UCSD-AML1 (cell line): ENCODE data around the gene CTNND2.

Experiments
- DNase-seq: peaks from one replicate; lab custom pipeline; 2025; ENCODE audit not compliant: unreplicated experiment; lab: John Stamatoyannopoulos, UW

Gene CTNND2

DNA sequence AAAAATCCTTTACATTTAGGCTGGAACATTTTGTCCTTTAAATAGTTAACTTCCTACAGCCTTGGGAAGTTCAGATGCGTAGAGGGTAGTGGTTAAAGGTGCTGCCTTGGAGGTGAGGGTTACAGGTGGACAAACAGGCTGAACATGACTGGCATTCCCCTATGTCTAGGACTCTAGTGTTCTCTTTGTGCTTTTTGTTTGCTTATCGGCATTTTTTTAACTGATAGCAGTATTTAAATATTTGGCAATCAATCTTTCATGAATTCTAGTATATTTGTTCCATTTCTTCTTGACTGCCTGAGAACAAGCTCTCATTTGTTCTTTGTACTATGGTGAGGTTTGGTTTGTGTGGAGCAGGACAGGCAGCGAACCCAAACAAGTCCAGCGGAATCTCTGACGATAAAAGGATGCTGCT is 307.6 kb downstream of the CTNND2 start:
- DNase-seq, result no peak

DNA sequence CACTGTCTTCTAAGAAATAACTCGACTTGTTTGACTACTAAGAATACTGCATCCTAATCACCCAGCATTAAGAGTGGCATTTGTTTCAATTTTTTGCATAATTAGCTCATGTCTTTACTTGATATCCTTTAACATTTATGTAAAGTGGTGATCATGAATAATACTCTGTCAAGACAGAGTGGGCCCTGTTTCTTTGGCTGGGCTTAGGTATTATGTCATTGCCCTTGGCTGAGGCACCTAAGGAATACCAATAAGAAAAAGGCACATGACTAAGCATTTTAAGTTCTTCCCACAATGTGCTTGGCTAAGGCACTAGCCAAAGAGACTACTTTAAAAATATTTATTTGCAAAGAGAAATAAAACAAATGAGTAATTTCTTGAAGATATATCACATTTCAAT is 308.1 kb downstream of the CTNND2 start:
- no peak for DNase-seq

DNA sequence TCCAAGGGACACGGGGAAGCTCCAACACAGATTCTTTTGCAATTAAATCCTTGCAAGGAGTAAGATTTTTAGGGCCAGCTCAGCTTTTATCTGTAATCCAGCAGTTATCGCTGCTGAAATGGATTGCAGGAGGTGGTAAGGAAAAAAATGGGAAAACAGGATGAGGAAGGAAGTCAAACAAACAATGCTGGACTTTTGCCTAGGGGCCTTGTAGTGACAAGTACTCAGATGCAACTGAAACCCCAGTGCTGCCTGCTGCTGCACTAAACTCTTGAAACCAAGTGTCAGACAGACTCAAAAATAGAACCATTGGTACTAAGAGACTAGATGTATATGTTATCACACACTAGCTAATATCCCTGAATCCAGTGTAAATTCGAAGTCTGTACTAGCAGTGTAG is 309.2 kb downstream of the CTNND2 start:
- DNase-seq, result no peak

DNA sequence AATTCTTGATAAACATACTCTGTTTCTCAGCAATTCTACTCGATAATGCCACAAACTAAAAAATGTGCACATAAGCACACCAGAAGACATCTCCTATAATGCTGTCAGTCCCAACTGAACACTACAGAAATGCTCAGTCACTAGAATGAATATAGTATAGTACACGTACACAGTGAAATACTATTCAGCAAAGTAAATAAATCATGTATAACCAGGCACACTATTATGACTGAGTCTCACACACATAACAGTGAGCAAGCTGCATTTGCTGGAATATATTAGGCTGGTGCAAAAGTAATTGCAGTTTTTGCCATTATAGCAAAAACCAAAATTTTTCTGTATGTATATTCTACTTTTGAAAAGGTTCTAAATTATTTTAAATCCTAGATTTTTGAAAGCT is 310.2 kb downstream of the CTNND2 start:
- no peak for DNase-seq

DNA sequence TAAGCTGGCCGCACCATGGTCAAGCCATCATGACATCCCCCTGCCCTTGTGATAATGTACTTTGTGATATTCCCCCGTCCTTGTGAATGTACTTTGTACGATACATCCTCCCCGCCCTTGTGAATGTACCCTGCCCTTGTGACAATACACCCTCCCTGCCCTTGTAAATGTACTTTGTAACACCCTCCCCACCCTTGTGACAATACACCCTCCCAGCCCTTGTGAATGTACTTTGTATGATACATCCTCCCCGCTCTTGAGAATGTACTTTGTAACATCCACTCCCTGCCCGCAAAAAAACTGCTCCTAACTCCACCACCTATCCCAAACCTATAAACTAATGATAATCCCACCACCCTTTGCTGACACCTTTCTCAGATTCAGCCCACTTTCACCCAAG is 313.8 kb downstream of the CTNND2 start:
- DNase-seq, result no peak

DNA sequence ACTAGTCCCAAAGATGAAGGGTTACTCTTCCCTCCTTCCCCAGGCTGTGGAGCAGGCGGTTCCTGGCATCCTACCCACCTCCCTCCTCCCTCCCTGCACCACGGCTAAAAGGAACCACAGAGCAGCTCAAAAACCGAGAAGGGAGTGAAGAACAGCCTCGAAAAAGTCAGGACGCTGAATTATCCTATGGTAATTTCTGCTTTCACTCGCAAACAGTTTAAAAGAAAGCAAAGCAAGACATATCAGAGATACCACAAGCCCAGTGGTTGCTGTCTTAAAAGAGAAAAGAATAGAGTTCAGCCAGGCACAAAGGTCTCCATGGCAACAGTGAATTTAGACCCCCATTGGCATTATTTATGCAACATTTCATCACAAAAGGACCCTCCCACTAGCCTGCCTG is 315.4 kb downstream of the CTNND2 start:
- DNase-seq, result no peak

DNA sequence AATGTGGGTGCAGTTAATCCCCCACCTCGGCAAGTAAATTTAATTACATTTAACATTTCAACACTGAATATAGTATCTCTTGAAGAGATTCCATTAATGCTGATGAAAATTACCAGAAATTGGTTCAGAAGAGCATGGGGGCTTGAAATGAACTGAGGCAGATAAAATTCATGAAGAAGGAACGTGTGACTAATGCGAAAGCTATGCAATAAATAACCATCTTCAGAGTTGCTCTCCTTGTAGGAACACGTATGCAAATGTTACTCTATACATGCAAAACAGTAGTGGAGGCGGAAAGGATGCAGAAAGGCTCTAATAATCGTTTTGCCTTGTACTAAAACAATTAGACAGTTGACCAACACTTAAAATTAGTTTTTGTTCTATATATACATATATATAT is 320.2 kb downstream of the CTNND2 start:
- no peak for DNase-seq

DNA sequence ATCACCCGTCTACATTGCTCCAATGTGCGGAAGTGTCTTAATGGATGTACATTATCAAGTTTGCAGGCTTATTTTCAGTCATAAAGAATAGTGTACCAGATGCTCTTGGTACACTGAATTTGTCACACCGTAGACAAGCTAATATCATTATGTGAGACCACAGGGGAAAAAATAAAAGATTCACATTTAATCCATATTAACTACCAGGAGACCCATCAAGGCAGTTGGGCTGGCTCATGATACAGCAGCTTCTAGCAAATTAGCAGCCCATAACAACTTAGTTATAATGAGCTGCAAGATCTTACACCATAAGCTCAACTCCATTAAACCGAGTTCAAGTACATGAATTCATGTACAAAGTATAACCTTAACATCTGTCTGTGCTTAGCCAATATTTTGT is 324.9 kb downstream of the CTNND2 start:
- DNase-seq, result no peak

DNA sequence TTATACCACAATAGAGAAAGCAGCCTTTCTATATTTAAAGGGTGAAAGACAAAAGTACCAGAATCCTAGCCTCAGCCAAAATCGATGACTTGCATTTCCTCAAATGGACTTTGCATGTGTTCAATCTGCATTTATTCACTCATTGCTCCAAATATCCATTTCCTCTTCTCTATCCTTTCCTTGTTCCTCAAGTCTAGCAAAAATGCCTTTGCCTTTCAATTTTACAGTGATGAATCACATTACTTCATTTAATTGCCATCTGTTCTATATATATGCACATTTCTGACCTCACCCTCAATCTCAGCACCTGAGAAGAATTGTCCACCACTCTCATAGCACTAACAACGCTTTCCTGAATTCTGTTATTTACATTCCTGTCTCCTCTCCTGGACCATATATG is 329.5 kb downstream of the CTNND2 start:
- no peak for DNase-seq

DNA sequence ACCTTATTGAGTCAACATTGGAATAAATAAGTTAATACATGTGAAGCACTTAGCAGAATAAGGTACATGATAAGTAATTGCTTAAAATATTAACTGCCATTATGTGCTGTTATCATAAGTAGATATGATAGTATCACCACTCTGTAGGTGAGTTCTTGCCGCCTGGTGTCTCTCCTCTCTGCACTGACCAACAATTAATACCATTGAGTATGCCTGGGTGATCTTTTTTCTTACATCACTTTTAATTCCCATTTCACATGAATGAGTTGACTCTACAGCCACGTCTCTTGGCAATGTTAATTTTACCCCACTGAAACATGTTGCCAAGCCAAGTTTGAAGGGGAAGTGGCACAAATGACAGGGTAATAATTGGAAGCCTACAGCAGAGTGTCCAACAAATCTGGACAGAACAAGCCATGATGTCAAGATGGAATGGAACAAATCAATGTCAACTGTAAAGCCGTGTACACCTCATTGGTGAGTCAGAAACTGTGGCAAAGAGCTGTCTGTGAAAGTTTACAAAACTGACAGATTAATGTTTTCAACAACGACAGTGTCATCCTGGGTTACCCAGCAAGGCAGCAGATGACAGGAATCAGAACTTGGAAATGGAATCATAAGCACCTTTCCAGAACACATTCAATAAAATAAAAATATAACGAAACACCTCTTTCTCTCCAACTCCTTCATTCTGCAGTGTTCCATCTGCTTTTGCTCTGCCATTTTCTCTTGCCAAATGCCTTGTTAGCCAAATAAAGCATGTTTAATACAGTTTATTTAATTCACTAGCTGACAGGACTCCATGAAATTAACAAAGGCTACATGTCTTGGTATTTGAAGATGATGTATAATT is 330.9 kb downstream of the CTNND2 start:
- DNase-seq, result no peak

DNA sequence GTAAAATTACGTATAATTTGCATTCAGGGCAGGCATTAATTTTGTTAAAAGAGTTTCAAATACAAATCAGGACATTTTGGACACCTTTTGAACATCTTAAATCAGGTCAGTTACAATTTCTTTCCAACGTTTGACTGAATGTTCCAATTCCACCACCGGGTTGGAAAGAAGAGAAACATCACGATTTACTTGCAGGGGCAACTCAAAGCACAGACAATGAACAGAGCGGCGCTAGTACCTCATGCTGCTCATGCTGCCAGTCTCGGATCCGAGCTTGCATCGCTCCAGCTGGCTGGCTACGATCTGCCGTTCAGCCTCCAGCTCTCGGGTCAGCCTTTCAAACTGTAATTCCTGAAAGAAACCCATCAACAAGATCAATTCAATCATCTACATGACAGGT is 339.5 kb downstream of the CTNND2 start:
- DNase-seq, result no peak

DNA sequence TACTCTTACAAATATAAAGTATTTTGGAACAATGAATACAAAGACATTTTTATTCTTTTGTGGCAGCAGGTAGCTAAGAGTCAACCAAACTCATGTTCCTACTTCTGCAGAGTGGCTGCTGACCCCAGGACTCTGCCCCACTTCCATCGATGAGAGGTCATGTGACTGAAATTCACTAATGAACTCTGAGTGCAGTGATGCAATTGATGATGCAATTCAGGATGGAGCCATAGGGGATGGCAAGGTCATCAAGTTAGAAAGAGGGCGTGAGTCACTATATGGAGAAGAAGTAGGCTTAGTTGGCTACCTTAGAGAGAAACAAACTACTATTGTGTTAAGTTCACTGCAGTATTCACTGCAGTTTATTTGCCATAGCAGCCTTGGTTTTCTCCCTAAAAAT is 340.4 kb downstream of the CTNND2 start:
- no peak for DNase-seq

DNA sequence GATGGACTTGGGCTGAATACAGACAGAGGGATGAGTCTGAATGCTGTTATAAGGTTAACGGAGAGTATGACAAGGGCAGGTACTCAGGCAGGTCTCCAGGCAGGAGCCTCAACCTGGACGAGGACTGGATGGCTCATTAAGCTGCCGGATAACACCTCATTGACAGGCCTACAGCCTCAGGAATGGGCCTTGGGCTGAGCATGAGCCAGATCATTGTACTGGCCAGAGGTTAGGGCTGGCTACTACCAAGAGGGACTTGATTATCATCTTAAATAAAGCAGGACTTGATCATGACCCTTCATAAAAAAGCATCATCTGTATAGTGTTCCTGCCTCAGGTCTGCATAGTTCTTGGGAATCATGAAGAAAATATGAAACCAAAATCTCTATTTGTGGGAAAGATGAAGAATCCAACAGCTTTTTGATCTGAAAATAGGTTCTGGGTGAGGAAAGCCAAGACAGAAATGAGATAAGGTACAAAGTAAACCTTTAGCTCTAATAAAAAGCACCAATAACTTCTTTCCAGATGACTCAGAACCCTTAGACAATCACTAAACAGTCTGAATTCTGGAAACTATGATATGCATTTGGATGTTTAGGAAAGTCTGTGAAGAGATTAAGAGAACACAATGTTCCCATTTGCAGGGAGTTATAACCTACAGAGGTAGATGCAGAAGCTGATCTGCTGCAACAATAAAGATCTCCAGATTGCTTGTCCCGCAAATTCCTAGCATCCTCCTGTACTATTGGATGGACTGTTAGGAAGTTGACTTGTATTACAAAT is 343.1 kb downstream of the CTNND2 start:
- no peak for DNase-seq

DNA sequence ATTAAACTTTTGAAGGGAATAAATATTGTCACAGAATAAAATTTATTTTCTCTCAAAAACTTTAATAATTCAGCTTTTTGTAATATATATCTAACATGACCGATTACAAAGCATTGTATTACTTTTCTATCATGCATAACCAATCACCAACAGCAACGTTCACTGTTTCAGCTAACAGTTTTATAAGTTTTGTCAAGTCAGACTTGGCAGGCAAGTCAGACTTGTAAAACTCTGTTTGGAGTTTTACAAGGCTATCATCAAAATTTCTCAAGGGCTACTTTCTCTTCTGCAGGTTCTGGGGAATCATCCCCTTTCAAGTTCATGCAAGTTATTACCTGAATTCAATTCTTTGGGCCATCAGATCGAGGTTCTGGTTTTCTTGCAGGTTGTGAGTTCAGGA is 347.2 kb downstream of the CTNND2 start:
- DNase-seq, result no peak

DNA sequence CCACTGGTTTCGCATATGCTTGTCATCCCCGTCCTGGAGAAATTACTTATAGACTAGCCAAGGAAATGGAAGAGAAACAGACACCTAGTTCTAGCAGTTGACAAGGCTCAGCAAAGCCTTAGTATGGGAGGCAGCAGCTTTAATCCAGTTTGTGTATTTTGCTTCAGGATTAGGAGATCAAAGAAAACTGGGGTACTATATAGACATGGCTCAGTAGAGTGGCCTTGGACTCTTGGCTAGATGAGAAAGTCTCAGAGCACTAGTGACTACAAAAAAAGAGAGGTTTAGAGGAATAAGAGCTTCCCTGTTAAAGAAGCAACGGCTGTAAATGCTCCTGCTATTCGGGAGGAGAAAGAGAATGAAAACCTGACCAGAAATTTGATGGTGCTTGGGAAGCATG is 349.1 kb downstream of the CTNND2 start:
- no peak for DNase-seq

DNA sequence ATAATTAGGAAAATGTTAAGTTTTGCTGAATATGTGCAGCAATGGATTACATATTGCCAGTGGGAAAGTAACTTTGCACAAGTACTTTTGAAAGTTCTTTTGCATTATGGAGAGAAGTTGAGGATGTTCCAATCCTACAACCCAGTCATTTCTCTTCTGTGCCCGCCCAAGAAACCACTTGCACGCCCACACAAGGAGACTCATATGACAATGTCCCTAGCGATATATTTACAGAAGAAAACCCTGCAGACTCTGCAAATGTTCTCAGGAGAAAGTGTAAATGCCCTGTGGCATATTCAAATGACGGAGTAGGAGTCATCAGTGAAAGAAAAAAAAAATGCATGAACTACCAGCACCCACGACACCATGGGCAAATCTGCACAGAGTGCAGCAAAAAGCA is 356.5 kb downstream of the CTNND2 start:
- DNase-seq, result no peak

DNA sequence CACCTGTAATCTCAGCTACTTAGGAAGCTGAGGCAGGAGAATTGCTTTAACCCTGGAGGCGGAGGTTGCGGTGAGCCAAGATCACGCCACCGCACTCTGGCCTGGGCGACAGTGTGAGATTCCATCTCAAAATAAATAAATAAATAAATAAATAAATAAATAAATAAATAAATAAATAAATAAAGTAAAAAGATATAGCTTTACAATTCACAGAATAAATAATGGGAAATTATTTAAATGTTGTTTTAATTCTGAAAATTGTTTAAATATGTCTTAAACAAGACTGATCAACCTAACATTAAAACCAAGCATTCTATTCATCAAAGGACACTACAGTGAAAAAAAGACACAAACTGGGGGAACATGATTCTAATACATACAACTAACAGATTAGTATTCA is 357.1 kb downstream of the CTNND2 start:
- DNase-seq, result no peak

DNA sequence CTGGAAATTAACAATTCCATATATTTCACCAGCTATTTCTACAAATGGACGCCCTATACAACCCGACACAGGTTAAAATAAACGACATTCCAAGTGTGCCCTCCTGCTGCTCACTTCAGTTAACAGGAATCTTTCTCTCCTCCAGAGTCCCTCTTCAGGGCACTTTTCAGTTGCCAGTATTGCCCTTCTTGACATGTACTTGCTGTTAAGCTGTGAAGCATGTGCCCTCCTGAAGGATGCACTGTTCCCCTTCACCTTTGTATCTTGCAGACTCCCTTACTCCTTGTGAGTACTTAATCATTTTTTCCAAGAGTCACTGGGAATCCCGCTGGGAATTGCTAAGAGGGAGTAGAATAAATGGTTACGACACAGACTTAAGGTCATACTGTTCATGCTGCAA is 364.1 kb downstream of the CTNND2 start:
- no peak for DNase-seq

DNA sequence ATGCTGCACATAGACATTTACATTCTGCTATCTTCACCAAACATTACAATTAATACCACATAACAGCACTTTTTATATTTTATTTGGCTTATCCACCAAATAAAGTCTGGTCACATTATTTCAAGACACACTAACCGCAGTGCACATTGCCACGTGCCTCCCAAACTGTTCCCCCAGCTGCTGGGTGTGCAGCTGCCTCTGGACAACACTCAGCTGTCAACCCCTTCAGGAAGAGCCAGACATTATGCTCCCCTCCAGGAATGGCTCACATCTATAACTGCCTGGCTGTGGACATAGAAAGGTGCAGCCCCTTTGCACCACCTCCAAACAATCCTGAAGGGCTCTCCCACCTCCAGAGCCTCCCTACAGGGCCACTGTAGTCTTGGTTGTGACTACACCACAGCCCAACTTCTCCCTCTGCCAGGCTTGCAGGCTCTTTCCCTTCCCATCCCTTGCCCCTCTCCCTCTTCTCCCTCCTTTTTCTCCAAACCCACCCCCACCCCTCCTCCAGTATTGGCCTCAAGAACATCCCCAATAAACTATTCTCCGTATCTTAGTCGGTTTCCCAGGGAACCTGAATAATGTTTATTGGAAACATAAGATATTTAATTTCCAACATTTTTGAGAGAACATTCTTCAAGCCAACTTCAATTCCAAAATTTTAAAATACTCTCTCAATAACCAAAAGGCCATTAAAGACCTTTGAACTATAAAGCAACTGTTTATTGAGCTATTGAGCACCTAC is 372.3 kb downstream of the CTNND2 start:
- DNase-seq, result no peak

DNA sequence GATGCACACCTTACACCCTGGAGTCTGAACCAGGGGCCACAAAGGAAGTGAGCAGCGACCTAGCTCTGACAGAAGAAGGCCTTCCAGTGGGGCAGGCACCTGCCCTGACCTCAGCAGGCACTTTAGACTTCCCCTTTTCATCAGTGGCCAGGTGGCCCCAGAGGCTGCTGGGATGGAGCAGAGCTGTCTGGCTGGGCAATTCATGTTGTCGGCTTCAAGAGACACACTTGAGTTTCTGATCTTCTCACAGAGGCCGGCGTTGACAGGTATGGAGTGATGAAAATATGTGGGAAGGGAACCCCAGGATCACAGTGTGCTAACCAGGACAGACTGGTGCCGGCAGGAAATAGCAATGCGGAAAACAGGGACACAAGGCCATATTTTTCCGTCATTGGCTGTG is 375.5 kb downstream of the CTNND2 start:
- no peak for DNase-seq

DNA sequence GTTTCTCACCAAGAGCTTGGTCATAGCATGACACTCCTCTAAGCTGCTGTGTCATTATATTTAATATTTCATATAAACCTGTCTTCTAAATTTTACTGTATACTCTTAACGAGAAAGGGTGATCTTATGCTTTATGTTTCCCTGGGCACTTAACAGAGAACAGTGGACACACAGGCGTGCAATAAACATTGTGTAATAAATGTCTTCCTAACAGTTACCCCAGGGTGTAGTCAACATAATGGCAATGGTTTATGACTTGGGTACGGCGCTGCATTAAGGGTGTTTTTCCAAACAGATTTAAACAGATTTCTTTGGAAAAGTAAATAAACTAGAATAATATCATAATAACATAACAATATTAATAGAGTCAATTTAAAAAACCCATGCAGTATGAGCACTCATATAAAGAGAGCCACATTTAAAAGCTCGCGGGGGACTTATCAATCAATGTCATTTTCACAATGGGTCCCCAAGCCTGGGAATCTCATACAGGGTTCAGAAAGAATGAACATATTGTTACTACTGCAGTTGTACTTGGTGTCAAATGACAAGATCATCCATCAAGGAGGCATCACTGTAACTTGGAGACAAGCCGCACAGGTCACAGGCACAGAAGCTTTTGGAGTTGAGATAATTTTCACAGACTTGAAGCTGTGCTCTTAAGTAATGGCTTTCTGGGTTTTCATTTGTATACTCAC is 376.4 kb downstream of the CTNND2 start:
- no peak for DNase-seq
